GM18873 (cell line): ENCODE measurements around the gene ZNF394.
A peak's percentile ranks its signal among the peaks of the same experiment; 100 is the strongest.
"Not testable (repeated sequence)": the region's sequence is repeated elsewhere in the genome, so short reads cannot be mapped to it uniquely, and the experiment has no call there.

ENCODE experiments used
- ATAC-seq: cut with Tn5 transposase; IDR thresholded peaks from one replicate; pipeline ENCODE4 v1.9.1; 2021; ENCODE audit warnings: mild to moderate bottlenecking, moderate library complexity, moderate number of reproducible peaks; ENCODE audit not compliant: unreplicated experiment, low FRiP score

ZNF394 gene

GRCh38 chr7:99499721-99500636 lies at the start of gene ZNF394:
Gene ZNF394 (minus strand): TSS chr7:99500281. CDS start chr7:99500093, 188 bp downstream.
- ATAC-seq = peak; percentile 42

GRCh38 chr7:99549545-99549944 lies 49.5 kb upstream of the ZNF394 start:
- not testable (repeated sequence) for ATAC-seq

GRCh38 chr7:99545308-99545707 lies 45.2 kb upstream of the ZNF394 start:
- not testable (repeated sequence) for ATAC-seq

- no peak for ATAC-seq
Measured at GRCh38 chr7:99543916-99544315, 43.8 kb upstream of the ZNF394 start.

- ATAC-seq = no peak
Measured at GRCh38 chr7:99543081-99543671, 43.1 kb upstream of the ZNF394 start.

GRCh38 chr7:99541212-99541611 lies 41.1 kb upstream of the ZNF394 start:
- no peak for ATAC-seq

GRCh38 chr7:99540542-99540941 lies 40.5 kb upstream of the ZNF394 start:
- no peak for ATAC-seq

- ATAC-seq = no peak
Measured at GRCh38 chr7:99539213-99539811, 39.2 kb upstream of the ZNF394 start.

- no peak for ATAC-seq
Measured at GRCh38 chr7:99535667-99536066, 35.6 kb upstream of the ZNF394 start.

GRCh38 chr7:99531354-99531765 lies 31.3 kb upstream of the ZNF394 start:
- ATAC-seq = no peak

GRCh38 chr7:99525713-99526440 lies 25.8 kb upstream of the ZNF394 start:
- ATAC-seq = no peak

GRCh38 chr7:99521399-99521798 lies 21.3 kb upstream of the ZNF394 start:
- ATAC-seq = no peak

GRCh38 chr7:99514050-99514449 lies 14.0 kb upstream of the ZNF394 start:
- ATAC-seq = no peak

- ATAC-seq = peak; percentile 5
Measured at GRCh38 chr7:99505324-99505662, 5.2 kb upstream of the ZNF394 start.

- ATAC-seq = peak; percentile 59
Measured at GRCh38 chr7:99504603-99505323, 4.7 kb upstream of the ZNF394 start, which contains the start of gene ZKSCAN5. Gene ZKSCAN5 (plus strand): TSS chr7:99504662. CDS start chr7:99506045, 1,383 bp downstream.

GRCh38 chr7:99504281-99504602 lies 4.2 kb upstream of the ZNF394 start:
- no peak for ATAC-seq

GRCh38 chr7:99501236-99501635 lies 1.2 kb upstream of the ZNF394 start:
- ATAC-seq = not testable (repeated sequence)

GRCh38 chr7:99500637-99501009 lies 542 bp upstream of the ZNF394 start:
- no peak for ATAC-seq

GRCh38 chr7:99499371-99499720 lies 735 bp downstream of the ZNF394 start:
- no peak for ATAC-seq

- ATAC-seq = no peak
Measured at GRCh38 chr7:99498546-99498944, 1.5 kb downstream of the ZNF394 start.
